HG03575 (cell line): ENCODE data around the gene MFSD8.
"Not testable (repeated sequence)": the region's sequence is repeated elsewhere in the genome, so short reads cannot be mapped to it uniquely, and the experiment has no call there.

ENCODE experiments used
- ATAC-seq: cut with Tn5 transposase; IDR thresholded peaks from one replicate; pipeline ENCODE4 v1.9.1; 2021; ENCODE audit not compliant: unreplicated experiment, insufficient number of reproducible peaks, low FRiP score; ENCODE audit errors: extremely low read depth

Gene MFSD8, protein sequence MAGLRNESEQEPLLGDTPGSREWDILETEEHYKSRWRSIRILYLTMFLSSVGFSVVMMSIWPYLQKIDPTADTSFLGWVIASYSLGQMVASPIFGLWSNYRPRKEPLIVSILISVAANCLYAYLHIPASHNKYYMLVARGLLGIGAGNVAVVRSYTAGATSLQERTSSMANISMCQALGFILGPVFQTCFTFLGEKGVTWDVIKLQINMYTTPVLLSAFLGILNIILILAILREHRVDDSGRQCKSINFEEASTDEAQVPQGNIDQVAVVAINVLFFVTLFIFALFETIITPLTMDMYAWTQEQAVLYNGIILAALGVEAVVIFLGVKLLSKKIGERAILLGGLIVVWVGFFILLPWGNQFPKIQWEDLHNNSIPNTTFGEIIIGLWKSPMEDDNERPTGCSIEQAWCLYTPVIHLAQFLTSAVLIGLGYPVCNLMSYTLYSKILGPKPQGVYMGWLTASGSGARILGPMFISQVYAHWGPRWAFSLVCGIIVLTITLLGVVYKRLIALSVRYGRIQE

DNA sequence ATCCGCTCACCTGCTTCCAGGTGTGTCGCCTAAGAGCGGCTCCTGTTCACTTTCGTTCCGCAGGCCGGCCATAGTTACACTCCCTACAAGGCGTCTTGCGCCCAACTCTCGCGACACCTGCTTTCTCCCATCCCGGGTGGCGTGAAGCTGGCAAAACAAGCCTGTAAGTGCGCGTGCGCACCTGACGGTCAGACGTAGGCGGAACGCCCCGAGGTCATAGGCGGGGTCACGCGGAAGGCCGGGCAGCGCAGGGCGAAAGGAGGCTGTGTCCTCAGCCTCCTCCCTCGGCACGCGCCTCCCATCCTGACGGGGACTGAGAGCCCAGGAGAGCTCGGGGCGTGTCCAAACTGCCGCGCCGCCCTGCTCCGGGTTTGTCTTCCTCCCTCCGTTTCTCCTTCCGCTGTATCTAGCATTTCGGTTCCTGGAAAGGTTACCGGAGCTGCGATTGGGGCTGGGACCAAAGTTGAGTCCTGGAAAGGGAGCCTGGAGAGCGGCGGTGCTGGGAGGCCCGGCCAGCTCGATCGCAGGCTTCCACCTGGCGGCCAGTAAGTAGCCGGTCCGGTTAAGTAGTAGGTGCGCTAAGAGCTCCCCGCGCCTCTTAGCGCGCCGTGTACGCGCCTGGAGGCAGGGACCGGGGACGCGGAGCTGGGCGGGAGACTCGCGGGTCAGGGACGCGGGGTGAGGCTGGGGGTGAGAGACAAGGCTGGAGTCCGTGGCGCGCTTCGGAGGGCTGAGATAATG is at the start of gene MFSD8, which contains the start of gene ABHD18:
TSS of gene MFSD8 (minus strand) at position 112 of the 741 bp plus-strand sequence. CDS start at position 72, 40 bp downstream.
TSS of gene ABHD18 (plus strand) at position 345 of the 741 bp plus-strand sequence. CDS start 17,550 bp downstream, outside the sequence.
- peak; percentile 83 for ATAC-seq

DNA sequence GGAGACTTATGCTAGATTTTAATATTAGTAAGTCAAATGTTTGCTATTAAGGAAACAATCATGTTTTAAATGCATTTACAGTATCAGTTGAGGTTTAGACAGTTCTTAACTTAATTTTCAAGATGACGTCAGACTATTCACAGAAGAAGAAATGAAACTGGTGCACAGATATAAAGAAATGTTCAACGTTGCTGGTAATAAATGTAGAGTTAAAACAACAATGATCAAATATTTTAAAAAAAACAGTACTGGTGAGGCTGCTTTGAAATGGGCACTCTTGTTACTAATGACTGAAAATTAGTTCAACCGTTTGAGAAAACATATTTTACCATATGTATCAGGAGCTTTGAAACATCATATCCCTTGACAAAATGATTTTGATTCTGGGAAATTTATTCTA is 44.5 kb upstream of the MFSD8 start:
- ATAC-seq = no peak

DNA sequence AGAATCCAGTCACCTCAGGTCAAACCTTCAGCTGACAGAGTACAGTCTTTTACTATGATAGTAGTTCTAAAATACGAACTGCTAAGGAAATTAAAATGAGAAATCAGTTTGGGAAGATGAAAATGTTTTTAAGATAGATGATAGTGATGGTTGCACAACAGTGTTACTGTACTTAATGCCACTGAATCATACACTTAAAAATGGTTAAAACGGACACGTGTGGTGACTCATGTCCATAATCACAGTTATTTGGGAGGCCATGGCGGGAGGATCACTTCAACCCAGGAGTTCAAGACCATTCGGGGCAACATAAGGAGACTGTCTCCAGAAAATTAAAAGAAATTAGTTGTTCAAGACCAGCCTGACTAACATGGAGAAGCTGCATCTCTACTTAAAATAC is 41.6 kb upstream of the MFSD8 start:
- no peak for ATAC-seq

DNA sequence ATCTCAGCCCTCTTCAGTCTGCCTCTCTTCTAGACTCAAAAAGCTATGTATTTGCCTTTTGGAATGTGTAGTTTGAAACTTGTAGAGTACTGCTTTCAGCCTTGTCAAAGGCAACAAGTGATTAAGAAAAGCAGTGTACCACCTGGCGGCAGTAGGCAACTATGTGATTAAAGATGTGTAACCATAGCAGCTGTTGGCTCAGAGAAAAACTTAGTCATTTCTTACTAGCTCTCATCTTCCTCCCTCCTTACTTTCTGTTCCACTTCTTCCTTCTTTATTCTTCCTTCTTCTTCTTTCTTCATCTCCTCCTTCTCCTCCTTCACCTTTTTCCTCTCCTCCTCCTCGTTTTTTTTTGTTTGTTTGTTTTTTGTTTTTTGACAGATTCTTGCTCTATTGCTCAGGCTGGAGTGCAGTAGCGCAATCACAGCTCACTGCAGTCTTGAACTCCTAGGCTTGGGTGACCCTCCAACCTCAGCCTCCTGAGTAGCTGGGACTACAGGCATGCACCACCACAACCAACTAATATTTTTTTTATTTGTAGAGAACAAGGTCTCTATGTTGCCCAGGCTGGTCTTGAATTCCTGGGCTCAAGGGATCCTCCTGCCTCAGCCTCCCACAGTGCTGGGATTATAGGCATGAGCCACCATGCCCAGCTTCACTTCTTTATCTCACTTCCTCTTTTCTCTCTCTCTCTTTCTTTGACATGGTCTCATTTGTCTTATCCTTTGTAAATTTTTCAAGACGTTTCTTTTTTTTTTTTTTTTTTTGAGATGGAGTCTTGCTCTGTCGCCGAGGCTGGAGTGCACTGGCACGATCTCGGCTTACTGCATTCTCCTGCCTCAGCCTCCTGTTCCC is 32.8 kb upstream of the MFSD8 start:
- ATAC-seq = peak; percentile 96

DNA sequence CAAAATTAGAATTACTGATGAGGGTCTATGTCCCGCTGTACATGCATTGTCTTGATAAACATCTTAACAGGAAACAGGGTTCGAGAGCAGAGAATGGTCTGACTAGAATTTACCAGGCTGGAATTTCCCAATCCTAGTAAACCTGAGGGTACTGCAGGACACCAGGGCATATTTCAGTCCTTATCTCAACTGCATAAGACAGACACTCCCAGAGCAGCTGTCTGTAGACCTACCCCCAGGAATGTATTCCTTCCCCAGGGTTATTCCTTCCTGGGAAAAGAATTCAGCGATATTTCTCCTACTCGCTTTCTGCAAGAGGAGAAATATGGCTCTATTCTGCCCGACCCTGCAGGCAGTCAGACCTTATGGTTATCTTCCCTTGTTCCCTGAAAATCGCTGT is 31.5 kb upstream of the MFSD8 start:
- not testable (repeated sequence) for ATAC-seq

DNA sequence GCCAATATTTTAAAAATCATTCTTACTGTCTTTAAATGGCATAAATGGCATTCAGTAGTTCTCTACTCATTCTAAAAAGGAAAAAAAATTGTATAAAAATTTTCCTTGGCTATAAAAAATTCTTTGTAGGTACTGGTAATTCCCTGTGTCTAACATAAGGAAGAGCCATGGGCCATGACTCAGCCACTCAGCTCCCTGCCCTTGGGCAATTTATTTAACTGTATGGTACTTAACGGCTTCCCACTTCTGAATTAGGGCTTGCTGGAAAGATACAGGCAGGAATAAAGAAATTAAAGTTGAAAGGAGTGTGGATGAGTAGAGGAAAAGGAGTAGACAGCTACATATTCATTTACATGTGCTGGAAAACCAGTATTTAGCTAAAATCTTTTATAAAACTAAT is 30.8 kb upstream of the MFSD8 start:
- no peak for ATAC-seq

DNA sequence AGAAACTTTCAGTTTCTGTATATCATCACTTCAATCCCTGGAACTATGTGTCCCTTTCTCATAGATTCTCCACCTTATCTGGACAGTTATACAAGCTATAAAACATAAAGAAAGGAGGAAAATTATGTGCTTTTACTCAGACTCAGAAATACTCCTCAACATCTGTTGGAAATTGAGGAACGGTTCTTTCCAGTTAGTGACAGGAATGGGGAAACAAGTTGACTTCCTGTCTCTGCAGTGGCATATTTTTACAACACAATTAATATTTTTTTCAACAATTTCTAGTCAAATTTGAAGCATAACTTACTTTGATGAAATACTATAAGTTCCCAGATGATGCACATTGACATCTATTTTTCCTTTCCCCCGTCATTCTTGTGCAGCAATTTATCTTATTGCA is 28.2 kb upstream of the MFSD8 start:
- no peak for ATAC-seq

DNA sequence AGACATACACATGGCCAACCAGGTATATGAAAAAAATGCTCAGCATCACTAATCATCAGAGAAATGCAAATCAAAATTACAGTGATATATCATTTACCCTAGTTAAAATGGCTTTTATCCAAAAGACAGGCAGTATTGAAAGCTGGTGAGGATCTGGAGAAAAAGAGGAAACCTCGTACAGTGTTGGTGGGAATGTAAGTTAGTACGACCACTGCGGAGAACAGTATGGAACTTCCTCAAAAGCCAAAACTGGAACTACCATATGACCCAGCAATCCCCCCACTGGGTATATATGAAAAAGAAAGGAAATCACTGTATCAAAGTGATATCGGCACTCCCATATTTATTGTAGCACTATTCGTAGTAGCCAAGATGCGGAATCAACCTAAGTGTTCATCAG is 23.7 kb upstream of the MFSD8 start:
- ATAC-seq = no peak

DNA sequence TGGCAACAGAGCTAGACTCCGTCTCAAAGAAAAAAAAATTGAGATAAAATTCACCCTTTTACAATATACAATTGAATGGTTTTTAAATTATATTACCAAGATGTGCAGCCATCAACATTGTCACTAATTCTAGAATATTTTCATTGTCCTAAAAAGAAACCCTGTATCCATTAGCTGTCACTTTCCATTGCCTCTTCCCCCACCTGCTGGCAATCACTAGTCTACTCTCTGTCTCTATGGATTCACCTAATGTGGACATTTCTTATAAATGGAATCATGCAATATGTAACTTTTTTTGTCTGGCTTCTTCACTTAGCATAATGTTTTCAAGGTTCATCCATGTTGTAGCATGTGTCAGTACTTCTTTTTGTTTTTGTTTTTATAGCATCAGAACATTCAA is 21.0 kb upstream of the MFSD8 start:
- no peak for ATAC-seq

DNA sequence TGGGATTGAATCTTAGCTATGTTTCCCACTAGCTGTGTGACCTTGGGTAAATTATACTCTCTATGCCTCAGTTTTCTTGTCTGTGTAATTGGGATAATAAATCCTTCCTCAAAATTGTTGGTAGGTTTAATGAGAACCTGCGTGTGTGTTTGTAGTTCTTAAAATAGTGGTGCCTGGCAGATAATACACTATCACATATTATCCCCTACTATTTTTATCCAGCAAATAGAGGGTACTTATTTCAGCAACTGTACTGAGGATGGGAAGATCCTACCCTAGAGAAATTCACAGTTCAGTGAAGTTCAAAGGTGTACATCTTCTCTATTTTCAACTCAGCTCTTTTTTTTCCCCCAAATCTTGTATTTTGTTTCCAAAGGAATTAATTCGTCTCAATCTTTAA is 17.5 kb upstream of the MFSD8 start:
- ATAC-seq = no peak

DNA sequence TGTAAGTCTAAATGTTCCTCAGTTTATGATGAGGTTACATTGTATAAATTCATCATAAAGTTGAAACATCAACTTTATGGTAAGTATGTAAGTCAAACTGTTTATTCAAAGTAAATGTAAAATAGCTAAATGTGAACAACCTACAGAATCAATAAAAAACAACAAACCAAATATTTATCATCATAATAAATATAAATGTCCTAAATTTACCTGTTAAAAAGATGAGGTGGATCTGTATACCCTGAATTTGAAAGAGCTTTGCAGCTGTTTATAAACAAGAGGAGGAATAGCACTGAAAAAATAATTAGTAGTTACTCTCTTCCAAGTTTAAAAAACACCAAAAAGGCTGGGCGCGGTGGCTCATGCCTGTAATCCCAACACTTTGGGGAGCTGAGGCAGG is 14.0 kb upstream of the MFSD8 start:
- no peak for ATAC-seq

DNA sequence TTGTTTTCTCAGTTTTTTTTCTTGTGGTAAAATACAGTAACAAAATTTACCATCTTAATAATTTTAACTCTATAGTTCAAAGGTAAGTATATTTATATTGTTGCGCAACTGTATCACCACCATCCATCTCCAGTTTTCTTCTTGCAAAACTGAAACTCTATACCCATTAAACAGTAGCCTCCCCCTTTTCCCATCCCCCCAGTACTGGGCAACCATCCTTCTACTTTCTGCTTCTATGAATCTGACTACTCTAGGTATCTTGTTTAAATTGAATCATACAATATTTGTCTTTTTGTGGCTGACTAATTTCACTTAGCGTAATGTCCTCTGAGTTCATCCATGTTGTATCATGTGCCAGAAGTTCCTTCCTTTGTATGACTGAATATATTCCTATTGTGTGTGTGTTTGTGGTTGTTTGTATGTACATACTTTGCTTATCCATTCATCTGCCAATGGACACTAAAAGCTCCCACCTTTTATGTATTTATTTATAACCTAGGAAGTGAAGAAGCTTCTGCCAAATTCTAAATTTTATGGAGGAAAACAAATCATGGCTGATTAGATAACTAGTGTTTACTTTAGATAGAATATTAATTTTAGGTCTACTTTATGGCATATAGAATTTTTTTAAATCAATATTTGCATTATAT is 10.3 kb upstream of the MFSD8 start:
- no peak for ATAC-seq

DNA sequence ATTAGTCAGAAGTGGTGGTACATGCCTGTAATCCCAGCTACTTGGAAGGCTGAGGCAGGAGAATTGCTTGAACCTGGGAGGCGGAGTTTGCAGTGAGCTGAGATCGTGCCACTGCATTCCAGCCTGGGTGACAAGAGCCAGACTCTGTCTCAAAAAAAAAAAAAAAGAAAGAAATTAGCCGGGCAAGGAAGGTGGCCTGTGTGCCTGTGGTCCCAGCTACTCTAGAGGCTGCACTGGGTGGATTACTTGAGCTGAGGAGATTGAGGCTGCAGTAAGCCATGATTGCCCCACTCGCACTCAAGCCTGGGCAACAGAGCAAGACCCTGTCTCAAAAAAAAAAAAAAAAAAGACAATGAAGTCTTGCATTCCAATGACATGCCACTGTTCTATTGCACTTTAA is 6.0 kb upstream of the MFSD8 start:
- ATAC-seq = not testable (repeated sequence)

DNA sequence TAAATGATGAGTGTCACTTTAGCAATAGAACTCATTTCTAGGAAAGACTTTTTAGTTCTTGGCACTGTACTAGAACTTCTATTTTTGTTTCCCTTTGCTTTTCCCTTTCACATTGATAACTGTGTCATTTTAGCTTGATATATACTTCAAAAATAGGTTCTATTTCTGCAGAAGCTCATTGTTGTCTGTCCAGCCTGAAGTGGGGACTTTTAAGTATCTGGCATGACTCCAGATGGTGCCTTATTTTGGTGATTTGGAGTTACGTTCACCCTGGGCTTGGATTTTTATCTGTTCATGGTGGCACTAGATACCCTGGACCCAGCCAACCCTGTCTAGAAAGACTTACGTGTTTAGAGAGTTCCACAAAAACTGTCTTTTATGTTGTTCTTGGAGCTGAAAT is 3.6 kb upstream of the MFSD8 start:
- no peak for ATAC-seq

DNA sequence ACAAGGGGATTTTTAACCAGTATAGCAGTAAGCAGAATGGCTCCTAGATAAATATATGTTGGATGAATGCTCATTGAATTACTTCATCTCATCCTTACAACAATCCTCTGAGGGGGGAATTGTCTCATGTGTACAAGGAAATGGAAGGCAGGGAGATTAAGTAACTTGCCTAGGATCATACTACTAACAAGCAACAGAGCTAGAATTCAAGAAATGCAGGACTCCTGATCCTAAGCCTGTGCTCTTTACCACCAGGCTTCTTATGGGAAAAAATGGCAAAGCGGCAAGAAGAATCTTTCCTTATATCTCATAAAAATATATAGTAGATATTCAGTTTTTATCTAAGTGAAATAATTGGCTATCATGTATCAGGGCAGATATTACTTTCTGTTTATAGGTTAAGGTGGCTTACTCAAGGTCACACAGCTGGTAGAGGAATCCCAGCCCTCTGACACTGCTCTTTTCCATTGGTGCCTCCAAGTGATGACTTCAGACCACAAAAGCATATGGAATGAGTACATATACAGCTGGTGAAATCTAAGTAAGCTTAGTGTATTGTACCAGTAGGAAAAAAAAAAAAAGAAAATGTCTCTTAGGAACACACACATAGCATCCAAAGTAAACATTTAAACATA is 2.3 kb upstream of the MFSD8 start:
- no peak for ATAC-seq

DNA sequence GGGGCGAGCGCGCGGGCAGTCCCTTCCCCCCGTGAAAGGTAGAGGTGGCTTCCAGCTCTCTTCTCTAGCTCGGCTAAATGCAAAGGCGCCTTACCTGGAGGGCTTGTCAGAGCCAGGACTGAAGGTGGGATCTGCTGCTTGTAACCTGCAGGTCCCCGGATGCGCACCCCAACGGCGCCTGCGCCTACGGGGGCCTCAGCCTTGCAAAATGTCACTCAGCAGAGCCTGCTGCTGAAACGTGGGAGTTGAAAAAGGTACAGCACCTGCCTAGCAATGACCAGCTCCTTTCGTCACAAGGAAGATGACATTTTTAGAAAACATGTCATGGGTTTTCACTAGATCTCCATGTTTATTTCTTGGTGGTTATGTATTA is 816 bp upstream of the MFSD8 start:
- peak; percentile 12 for ATAC-seq

DNA sequence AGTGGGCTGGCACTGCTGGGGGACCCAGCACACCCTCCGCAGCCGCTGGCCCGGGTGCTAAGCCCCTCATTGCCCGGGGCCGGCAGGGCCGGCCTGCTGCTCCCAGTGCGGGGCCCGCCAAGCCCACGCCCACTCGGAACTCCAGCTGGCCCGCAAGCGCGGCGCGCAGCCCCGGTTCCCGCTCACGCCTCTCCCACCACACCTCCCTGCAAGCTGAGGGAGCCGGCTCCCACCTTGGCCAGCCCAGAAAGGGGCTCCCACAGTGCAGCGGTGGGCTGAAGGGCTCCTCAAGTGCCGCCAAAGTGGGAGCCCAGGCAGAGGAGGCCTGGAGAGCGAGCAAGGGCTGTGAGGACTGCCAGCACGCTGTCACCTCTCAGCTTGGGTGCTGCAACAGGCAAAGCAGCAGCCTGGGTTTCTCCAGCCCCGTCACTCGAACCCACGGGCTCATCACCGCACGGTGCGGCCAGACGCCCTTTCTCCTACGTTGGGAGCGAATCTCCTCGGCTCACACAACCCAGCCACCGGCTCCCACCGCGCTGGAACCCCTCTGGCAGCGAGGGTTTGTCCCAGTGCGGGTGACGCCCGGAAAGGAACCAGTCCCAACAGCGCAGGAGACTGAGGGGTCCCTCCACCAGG is 429 bp downstream of the MFSD8 start:
- peak; percentile 9 for ATAC-seq
